Type B pancreatic cell (in vitro differentiated cells): Measurements from ENCODE around the gene SLC6A19. TPM values are rescaled to one million over a fixed set of nuclear protein-coding genes. Genes with fewer than 3 reads are reported as not detected.
A peak's percentile ranks its signal among the peaks of the same experiment; 100 is the strongest.

Experiments used
- DNase-seq: peaks from one replicate; pipeline ENCODE4 v3.0.0; 2021; ENCODE audit warnings: mixed read lengths; ENCODE audit not compliant: unreplicated experiment; ENCODE audit errors: extremely low spot score
- H3K27ac Mint-ChIP-seq: 2 replicates; pipeline ENCODE4 v1.8.0; 2021; ENCODE audit warnings: mild to moderate bottlenecking, mixed read lengths
- H3K27me3 Mint-ChIP-seq: 2 replicates; pipeline ENCODE4 v1.8.0; 2021; ENCODE audit warnings: mixed read lengths
- H3K36me3 Mint-ChIP-seq: 2 replicates; pipeline ENCODE4 v1.8.0; 2021; ENCODE audit warnings: mixed read lengths
- H3K4me1 Mint-ChIP-seq: one replicate; pipeline ENCODE4 v1.8.0; 2021; ENCODE audit warnings: mixed read lengths; ENCODE audit not compliant: unreplicated experiment
- H3K4me3 Mint-ChIP-seq: 2 replicates; pipeline ENCODE4 v1.8.0; 2021; ENCODE audit warnings: mild to moderate bottlenecking, mixed read lengths
- H3K9me3 Mint-ChIP-seq: 2 replicates; pipeline ENCODE4 v1.8.0; 2021; ENCODE audit warnings: mixed read lengths
- total RNA-seq: library from RNA; stranded (reverse); gene quantifications from 2 replicates; pipeline ENCODE4 v1.2.1, GENCODE V29; 2021; ENCODE audit warnings: low replicate concordance
- TF ChIP-seq, protein P1 (sequence below): fragments of 200-600 bp; sonication (generic); conservative IDR thresholded peaks from 2 replicates; pipeline ENCODE4 v1.5.0; 2021; ENCODE audit warnings: antibody characterized with exemption, mild to moderate bottlenecking

Gene SLC6A19
- total RNA-seq, 1 donor from 2014 or later: 12.6 TPM

DNA sequence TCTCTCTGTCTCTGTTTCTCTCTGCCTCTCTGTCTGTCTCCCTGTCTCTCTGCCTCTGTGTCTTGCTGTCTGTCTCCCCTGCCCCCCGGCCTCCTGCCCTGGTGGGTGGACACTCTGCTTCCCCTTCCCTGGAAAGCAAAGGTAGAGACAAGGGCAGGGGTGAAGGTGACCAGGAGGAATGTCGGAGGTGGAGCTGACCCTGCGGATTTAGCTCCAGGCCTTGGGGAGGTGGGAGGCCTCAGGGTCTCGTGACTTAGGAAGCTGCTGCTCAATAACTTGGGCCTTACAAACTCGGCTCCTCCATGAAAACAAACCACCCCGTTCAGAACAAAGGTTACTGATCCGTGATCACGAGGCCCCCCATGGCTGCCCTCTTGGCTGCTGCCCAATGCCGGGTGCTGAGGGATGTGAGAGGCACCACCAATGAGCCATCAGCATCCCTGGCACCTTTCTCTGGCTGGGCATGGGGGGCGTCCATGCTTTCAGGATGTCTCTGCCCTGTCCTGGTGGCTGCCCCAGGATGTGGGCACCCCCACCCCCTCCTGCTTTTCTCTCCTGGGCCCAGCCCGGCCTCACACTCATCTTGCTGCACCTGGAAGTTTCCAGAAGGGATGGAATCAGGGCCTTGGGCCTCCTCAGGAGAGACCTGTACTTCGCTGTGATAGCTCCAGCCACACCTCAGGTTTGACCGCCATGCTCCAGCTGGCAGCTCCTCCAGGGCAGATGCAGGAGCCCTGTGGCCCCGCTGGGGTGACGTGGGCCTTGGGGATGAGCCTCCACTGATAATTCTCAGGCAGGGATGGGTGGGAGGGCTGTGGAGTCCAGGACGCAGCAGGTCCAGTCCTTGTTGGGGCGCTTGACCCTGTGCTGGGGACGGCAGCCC lies 14.8 kb upstream of the SLC6A19 start:
- Mint-ChIP-seq H3K27me3 (peaks cover 11% of the 10 kb centered on the region), H3K36me3 (no peaks in the 10 kb centered on the region), H3K4me1 (peaks cover 20% of the 10 kb centered on the region), H3K4me3 (no peak overlapping the region), H3K27ac (peak overlapping the region; percentile 67), H3K9me3 (no peaks in the 10 kb centered on the region)
- TF ChIP-seq, protein P1, sequence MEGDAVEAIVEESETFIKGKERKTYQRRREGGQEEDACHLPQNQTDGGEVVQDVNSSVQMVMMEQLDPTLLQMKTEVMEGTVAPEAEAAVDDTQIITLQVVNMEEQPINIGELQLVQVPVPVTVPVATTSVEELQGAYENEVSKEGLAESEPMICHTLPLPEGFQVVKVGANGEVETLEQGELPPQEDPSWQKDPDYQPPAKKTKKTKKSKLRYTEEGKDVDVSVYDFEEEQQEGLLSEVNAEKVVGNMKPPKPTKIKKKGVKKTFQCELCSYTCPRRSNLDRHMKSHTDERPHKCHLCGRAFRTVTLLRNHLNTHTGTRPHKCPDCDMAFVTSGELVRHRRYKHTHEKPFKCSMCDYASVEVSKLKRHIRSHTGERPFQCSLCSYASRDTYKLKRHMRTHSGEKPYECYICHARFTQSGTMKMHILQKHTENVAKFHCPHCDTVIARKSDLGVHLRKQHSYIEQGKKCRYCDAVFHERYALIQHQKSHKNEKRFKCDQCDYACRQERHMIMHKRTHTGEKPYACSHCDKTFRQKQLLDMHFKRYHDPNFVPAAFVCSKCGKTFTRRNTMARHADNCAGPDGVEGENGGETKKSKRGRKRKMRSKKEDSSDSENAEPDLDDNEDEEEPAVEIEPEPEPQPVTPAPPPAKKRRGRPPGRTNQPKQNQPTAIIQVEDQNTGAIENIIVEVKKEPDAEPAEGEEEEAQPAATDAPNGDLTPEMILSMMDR: no peak
- DNase-seq: no peak

DNA sequence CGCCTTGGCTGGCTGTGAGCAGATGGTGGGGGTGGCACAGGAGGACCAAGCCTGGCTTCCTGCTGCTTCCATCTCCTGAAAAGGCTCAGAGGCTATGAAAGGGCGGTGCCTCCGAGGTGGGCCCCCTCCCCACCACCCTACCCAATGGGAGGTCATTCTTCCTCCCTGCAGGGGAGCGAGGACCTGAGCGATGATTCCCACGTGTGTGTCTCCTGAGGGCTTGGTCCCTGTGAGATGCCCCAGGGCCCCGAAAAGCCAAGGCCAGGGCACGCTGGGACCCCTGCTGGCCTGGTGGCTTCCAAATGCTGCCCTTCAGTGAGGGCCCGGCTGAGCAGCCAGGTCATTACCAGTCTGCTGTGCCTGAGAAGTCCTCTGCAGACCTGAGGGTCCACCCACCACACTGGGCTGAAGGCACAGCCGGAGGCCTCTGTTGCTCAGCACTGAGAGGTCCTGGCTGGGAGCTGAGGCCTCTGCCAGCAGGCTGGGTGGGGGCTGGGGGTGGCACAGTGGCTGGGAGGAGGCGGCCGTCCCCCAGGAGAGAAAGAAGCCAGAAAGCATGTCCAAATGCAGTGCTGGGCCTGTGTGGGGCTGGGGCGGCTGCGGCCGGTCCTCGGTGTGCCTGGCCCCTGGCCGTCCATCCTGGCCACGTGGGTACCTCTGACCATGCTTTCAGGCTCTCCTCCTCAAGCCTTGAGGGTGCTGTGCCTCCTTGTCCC lies 14.0 kb upstream of the SLC6A19 start:
- Mint-ChIP-seq H3K27ac (no peak overlapping the region), H3K27me3 (peaks cover 11% of the 10 kb centered on the region), H3K4me3 (no peak overlapping the region), H3K4me1 (peaks cover 20% of the 10 kb centered on the region), H3K9me3 (no peaks in the 10 kb centered on the region), H3K36me3 (no peaks in the 10 kb centered on the region)
- no peak for DNase-seq
- TF ChIP-seq, protein P1: no peak

DNA sequence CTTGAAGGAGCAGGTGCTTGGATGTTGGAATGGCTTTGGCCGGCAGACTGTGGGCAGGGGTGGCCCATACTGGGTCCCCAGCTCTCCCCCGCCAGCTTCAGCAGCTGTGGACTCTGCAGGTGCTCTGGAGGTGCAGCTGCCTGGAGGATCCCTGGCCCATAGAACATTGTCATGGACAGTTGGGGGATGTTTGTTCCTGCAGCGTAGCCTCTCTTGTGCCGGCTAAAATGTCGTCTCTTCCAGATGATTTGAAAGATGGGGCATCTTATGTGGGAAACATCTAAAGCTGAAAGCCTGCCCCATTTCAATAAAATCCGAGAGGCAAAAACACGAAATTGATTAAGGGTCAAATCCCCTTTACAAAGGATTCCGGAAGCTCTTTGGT lies 13.5 kb upstream of the SLC6A19 start:
- Mint-ChIP-seq H3K4me3 (no peak overlapping the region), H3K36me3 (no peaks in the 10 kb centered on the region), H3K27me3 (peaks cover 12% of the 10 kb centered on the region), H3K4me1 (peaks cover 18% of the 10 kb centered on the region), H3K9me3 (no peaks in the 10 kb centered on the region), H3K27ac (no peak overlapping the region)
- TF ChIP-seq, protein P1: no peak
- no peak for DNase-seq

DNA sequence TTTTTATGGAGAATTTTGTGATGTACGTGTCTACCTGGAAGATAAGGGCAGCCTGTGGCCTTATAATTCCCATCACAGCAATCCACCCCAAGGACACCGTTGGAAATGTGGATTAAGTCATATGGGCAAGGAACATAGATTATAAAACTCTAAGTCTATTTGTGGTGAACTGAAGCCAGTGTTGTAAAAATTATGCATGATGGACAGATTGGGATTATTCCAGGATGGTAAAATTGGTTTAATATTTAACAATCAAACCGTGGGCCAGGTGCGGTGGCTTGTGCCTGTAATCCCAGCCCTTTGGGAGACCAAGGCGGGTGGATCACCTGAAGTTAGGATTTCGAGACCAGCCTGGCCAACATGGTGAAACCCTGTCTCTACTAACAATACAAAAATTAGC lies 12.9 kb upstream of the SLC6A19 start:
- H3K27me3 Mint-ChIP-seq: peaks cover 14% of the 10 kb centered on the region
- H3K4me3 Mint-ChIP-seq: no peak overlapping the region
- H3K27ac Mint-ChIP-seq: no peak overlapping the region
- no peak for DNase-seq
- H3K9me3 Mint-ChIP-seq: no peaks in the 10 kb centered on the region
- peaks cover 15% of the 10 kb centered on the region for H3K4me1 Mint-ChIP-seq
- H3K36me3 Mint-ChIP-seq: no peaks in the 10 kb centered on the region
- TF ChIP-seq, protein P1: no peak

DNA sequence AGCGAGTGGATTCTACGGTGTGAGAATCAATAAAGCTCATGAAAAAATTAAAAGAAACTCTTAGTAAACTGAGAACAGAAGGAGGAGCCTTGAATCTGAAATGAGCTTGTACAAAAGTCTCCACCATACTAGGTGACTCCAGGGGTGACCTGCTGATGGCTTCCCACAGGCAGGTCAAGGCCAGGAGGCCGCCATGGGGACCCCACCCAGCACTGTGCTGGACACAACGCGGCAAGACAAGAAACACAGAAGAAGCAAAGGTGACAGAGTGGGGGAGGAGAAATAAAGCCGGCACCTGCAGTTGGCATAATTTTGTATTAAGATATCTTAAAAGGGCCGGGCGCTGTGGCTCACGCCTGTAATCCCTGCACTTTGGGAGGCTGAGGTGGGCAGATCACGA lies 12.1 kb upstream of the SLC6A19 start:
- H3K27ac Mint-ChIP-seq: no peak overlapping the region
- TF ChIP-seq, protein P1: no peak
- H3K27me3 Mint-ChIP-seq: peaks cover 15% of the 10 kb centered on the region
- H3K4me1 Mint-ChIP-seq: peaks cover 15% of the 10 kb centered on the region
- no peak for DNase-seq
- no peak overlapping the region for H3K4me3 Mint-ChIP-seq
- H3K9me3 Mint-ChIP-seq: no peaks in the 10 kb centered on the region
- no peaks in the 10 kb centered on the region for H3K36me3 Mint-ChIP-seq
